Measurements from ENCODE around the gene KRT16. TPM values are rescaled to one million over a fixed set of nuclear protein-coding genes. Genes with fewer than 3 reads are reported as not detected.
"Not testable (repeated sequence)": the region's sequence is repeated elsewhere in the genome, so short reads cannot be mapped to it uniquely, and the experiment has no call there.

The KRT16 gene
- total RNA-seq, 1 donor from 2014 or later: not detected

DNA sequence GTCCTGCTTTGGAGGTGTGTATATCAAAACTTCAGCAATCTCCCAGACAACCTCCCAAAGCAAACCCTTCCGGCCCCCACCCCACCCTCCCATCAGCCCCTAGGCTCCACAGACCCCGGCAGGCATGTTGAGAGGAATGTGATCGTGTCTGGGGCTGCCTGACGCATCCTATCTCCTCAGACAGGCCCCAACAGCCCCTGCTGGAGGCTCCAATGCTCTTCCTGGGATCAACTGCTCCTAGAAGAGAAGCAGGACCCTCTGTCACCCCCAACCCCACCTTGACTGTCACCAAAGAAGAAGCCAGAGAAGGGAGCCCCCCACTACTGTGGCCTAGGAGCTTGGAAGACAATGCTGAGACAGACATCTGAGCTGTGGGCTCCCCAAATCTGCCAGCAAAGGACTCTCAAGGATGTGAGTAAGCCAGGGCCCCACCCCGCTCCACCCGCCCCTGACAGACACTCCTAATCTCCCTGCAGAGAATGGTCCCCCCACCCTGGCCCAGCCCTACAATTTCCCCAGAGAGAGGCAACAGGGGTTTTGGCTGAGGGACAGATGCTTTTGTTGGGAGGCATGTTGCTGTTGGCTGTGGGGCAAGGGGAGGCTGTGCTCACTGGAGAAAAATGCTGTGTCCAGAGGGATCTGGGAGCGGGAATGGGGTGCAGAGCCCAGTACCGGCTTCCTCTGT lies 24.3 kb downstream of the KRT16 start:
- Mint-ChIP-seq H3K4me1 (ENCODE audit: unreplicated experiment) (no peaks in the 10 kb centered on the region), H3K27me3 (ENCODE audit: unreplicated experiment) (peaks cover 3% of the 10 kb centered on the region), H3K9me3 (ENCODE audit: unreplicated experiment) (no peaks in the 10 kb centered on the region), H3K27ac (ENCODE audit: unreplicated experiment) (no peak overlapping the region), H3K4me3 (ENCODE audit: unreplicated experiment) (no peak overlapping the region), H3K36me3 (ENCODE audit: low read depth, unreplicated experiment) (no peaks in the 10 kb centered on the region)
- TF ChIP-seq, protein P1, sequence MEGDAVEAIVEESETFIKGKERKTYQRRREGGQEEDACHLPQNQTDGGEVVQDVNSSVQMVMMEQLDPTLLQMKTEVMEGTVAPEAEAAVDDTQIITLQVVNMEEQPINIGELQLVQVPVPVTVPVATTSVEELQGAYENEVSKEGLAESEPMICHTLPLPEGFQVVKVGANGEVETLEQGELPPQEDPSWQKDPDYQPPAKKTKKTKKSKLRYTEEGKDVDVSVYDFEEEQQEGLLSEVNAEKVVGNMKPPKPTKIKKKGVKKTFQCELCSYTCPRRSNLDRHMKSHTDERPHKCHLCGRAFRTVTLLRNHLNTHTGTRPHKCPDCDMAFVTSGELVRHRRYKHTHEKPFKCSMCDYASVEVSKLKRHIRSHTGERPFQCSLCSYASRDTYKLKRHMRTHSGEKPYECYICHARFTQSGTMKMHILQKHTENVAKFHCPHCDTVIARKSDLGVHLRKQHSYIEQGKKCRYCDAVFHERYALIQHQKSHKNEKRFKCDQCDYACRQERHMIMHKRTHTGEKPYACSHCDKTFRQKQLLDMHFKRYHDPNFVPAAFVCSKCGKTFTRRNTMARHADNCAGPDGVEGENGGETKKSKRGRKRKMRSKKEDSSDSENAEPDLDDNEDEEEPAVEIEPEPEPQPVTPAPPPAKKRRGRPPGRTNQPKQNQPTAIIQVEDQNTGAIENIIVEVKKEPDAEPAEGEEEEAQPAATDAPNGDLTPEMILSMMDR (IDR thresholded peaks at IDR 0.05; ENCODE audit: unreplicated experiment): no peak
- DNase-seq (ENCODE audit: low spot score): no peak

DNA sequence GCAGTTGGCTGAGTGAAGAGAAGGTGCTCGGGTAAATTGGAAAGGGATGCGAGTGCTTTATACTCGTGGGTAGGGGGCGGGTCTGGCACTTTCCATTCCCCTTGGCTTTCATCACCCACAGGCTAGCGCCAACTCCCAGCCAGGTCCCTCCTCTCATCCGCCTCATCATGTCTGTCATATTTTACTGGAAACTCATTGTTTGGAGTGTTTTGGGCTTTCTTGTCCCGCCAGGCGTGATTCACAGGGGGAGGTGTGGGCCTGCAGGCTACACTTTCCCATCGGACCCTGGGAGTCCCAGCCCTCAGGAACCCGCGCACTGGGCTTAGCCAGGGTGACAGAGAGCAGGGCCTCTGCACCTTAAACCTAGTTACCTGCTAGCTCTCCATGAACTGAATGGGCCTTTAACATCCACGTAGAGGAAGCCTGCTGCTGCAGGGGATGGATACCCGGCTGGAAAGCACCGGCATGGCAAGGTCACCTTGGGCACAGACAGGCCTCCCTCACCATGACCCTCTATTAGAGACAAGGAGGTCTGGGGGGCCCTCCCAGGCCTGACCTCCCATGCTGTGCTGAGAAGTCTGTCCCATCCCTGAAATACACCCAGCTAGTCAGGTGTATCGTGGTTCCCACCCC lies 25.6 kb downstream of the KRT16 start, which contains the start of gene KRT14:
Gene KRT14 (minus strand): TSS at position 33 of the 633 bp plus-strand sequence. CDS start 61 bp downstream, outside the sequence.
- no peak within 1 kb of the TSS for H3K27ac Mint-ChIP-seq (ENCODE audit: unreplicated experiment)
- no peak within 1 kb of the TSS for H3K4me3 Mint-ChIP-seq (ENCODE audit: unreplicated experiment)
- H3K4me1 Mint-ChIP-seq (ENCODE audit: unreplicated experiment): no peaks in the 10 kb centered on the region
- no peak for DNase-seq (ENCODE audit: low spot score)
- no peaks in the 10 kb centered on the region for H3K9me3 Mint-ChIP-seq (ENCODE audit: unreplicated experiment)
- TF ChIP-seq, protein P1 (IDR thresholded peaks at IDR 0.05; ENCODE audit: unreplicated experiment): no peak
- H3K27me3 Mint-ChIP-seq (ENCODE audit: unreplicated experiment): peaks cover 6% of the 10 kb centered on the region
- H3K36me3 Mint-ChIP-seq (ENCODE audit: low read depth, unreplicated experiment): no peaks in the 10 kb centered on the region

DNA sequence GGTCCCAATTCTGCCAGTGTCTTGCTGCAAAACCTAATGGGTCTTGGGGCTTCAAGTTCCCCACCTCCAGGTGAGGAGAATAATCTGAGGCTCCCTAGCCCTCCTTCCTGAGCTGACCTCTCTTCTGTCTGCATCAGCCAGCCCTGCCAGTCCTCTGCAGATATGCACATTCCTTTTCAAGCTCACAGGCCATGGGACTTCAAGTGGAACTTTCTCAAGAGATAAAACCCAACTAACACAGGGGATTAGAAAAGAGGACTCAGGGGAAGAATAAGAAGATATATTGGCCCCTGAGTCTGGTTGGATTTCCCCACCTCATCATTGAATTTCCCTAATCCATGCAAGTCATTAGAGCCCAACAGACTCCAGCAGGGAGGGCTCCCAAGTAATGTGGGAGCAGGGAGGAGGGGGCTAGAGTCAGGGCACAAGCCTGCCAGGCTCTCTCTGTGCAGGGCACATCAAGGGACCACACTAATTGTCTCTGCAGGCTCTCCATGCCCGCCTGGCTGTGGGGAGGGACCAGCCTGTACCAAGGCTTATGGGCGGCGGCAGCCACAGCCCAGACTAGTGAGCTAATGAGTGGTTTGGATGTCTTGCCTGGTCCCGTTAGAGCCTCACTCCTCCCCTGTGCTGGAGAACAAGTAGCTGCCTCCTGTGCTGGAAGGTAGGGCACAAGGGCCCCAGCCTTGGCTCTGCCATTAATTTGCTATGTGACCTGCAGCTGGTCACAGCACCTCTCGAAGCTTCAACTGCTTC lies 27.1 kb downstream of the KRT16 start:
- no peak overlapping the region for H3K4me3 Mint-ChIP-seq (ENCODE audit: unreplicated experiment)
- TF ChIP-seq, protein P1 (IDR thresholded peaks at IDR 0.05; ENCODE audit: unreplicated experiment): no peak
- H3K36me3 Mint-ChIP-seq (ENCODE audit: low read depth, unreplicated experiment): no peaks in the 10 kb centered on the region
- peaks cover 9% of the 10 kb centered on the region for H3K27me3 Mint-ChIP-seq (ENCODE audit: unreplicated experiment)
- no peaks in the 10 kb centered on the region for H3K4me1 Mint-ChIP-seq (ENCODE audit: unreplicated experiment)
- DNase-seq (ENCODE audit: low spot score): no peak
- H3K27ac Mint-ChIP-seq (ENCODE audit: unreplicated experiment): no peak overlapping the region
- no peaks in the 10 kb centered on the region for H3K9me3 Mint-ChIP-seq (ENCODE audit: unreplicated experiment)

DNA sequence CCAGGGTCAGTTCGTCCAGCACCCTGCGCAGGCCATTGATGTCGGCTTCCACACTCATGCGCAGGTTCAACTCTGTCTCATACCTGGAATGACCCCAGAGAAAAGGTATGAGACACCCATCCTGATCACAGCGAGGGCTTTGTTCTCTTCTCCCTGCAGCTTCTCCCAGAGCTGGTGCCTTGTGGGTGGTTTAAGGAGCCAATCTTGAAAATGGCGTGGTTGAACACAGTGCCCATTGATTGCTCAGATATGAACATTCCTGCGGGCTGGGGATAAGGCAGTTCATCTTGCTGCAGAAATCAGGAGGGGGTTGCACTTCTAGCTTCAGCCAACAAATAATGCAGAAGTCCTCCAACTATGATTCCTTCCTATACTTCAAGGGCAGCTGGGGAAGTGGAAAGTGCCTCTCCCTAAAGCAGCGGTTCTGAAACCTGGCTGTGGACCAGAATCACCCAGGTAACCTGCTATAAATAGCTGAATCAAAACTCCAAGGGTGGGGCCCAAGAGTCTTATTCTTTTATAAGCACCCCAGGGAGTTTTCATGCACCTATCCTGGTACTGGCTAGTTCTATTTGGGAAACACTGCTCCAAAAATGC lies 28.1 kb downstream of the KRT16 start:
- not testable (repeated sequence) for H3K4me1 Mint-ChIP-seq (ENCODE audit: unreplicated experiment); H3K4me3 Mint-ChIP-seq (ENCODE audit: unreplicated experiment); H3K27ac Mint-ChIP-seq (ENCODE audit: unreplicated experiment); H3K36me3 Mint-ChIP-seq (ENCODE audit: low read depth, unreplicated experiment); H3K9me3 Mint-ChIP-seq (ENCODE audit: unreplicated experiment); DNase-seq (ENCODE audit: low spot score); H3K27me3 Mint-ChIP-seq (ENCODE audit: unreplicated experiment)
